Esophagus muscularis mucosa (tissue), 4 donors: ENCODE measurements around the gene ZNF3. TPM values are rescaled to one million over a fixed set of nuclear protein-coding genes. Genes with fewer than 3 reads are reported as not detected.

Experiments used
- DNase-seq: peaks from one replicate; pipeline ENCODE4 v3.0.0-alpha.2; 2017; ENCODE audit errors: extremely low spot score
- H3K27ac ChIP-seq, 4 donors: fragments of 200-600 bp; sonication (generic); replicated peaks in 1 of 4; 1 replicate in 3 of 4; 2 replicates in 1 of 4; pipeline ENCODE4 v1.5.1; 2016 to 2019; ENCODE audit warnings: mild to moderate bottlenecking in 1 of 4
- H3K27me3 ChIP-seq, 4 donors: fragments of 200-600 bp; sonication (generic); one replicate each; pipeline versions ENCODE4 v1.5.1 to v1.6.0; 2016 to 2019
- H3K36me3 ChIP-seq, 4 donors: fragments of 200-600 bp; sonication (generic); one replicate each; pipeline ENCODE4 v1.5.1; 2016 to 2019
- H3K4me1 ChIP-seq, 4 donors: fragments of 200-600 bp; sonication (generic); one replicate each; pipeline ENCODE4 v1.5.1; 2016 to 2019
- H3K4me3 ChIP-seq, 4 donors: fragments of 200-600 bp; sonication (generic); 1 replicate in 2 of 4; 2 replicates in 2 of 4; pipeline ENCODE4 v1.5.1; 2016 to 2019; ENCODE audit warnings: mild to moderate bottlenecking in 4 of 4, moderate library complexity in 1 of 4
- H3K9me3 ChIP-seq, 4 donors: fragments of 200-600 bp; sonication (generic); 1 replicate in 3 of 4; 2 replicates in 1 of 4; pipeline ENCODE4 v1.5.1; 2016 to 2019
- EP300 ChIP-seq: sonication (generic); formaldehyde crosslinking; IDR thresholded peaks from one replicate; pipeline ENCODE4 v1.6.1; 2017; ENCODE audit warnings: antibody characterized with exemption
- POLR2A ChIP-seq: fragments of 450-650 bp; IDR thresholded peaks from one replicate; pipeline ENCODE4 v1.6.1; 2017; ENCODE audit warnings: antibody characterized with exemption, moderate library complexity, mild to moderate bottlenecking, low read depth
- POLR2AphosphoS5 ChIP-seq, 2 donors: sonication (generic); formaldehyde crosslinking; IDR thresholded peaks; one replicate each; pipeline ENCODE4 v1.6.1; 2017; ENCODE audit warnings: antibody characterized with exemption in 2 of 2
- WGBS: methylation state at CpG from one replicate; pipeline ENCODE4 v1.1.5; 2018; 5-methylcytosine and 5-hydroxymethylcytosine counted together
- intact Hi-C: fragments of 100-400 bp; cut with DNase I; formaldehyde crosslinking; loops from one replicate; pipeline ENCODE4 v1.15.1; 2023
- total RNA-seq, 4 donors: library from RNA; depleted of rRNA; stranded (reverse); fragments of >200 nt; gene quantifications; one replicate each; pipeline versions ENCODE4 v1.1.0 to v1.2.1, GENCODE V29; 2016
- TF ChIP-seq, protein P1 (sequence below), 3 experiments: fragments of 200-600 bp in 2 of 3; fragments of 450-650 bp in 1 of 3; sonication (generic) in 2 of 3; IDR thresholded peaks; one replicate each; pipeline ENCODE4 v1.5.1; 2017 to 2019; ENCODE audit warnings: antibody characterized with exemption in 3 of 3, mild to moderate bottlenecking in 2 of 3, moderate library complexity in 1 of 3

Gene ZNF3
- total RNA-seq, 4 donors from 2014 or later: 15.6 to 25.3 (median 20.7) TPM

GRCh38 chr7:100061518-100062193 lies 19.9 kb downstream of the ZNF3 start:
- Histone ChIP-seq H3K9me3 (no peaks in the 10 kb centered on the region), H3K4me1 (peaks cover 14 to 17% (median 15%) of the 10 kb centered on the region in 4 donors), H3K27ac (no peak overlapping the region), H3K4me3 (no peak overlapping the region), H3K27me3 (no peaks in the 10 kb centered on the region), H3K36me3 (peaks cover 48 to 85% (median 82%) of the 10 kb centered on the region in 4 donors)
- TF ChIP-seq POLR2AphosphoS5 (IDR thresholded peaks at IDR 0.05) (no peak), POLR2A (no peak), EP300 (no peak)
- TF ChIP-seq, protein P1, sequence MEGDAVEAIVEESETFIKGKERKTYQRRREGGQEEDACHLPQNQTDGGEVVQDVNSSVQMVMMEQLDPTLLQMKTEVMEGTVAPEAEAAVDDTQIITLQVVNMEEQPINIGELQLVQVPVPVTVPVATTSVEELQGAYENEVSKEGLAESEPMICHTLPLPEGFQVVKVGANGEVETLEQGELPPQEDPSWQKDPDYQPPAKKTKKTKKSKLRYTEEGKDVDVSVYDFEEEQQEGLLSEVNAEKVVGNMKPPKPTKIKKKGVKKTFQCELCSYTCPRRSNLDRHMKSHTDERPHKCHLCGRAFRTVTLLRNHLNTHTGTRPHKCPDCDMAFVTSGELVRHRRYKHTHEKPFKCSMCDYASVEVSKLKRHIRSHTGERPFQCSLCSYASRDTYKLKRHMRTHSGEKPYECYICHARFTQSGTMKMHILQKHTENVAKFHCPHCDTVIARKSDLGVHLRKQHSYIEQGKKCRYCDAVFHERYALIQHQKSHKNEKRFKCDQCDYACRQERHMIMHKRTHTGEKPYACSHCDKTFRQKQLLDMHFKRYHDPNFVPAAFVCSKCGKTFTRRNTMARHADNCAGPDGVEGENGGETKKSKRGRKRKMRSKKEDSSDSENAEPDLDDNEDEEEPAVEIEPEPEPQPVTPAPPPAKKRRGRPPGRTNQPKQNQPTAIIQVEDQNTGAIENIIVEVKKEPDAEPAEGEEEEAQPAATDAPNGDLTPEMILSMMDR (IDR thresholded peaks at IDR 0.05): no peak
- WGBS: 89% methylated on average over 11 of the region's 11 CpGs
- intact Hi-C loops: no loop called here
- DNase-seq: no peak

DNA sequence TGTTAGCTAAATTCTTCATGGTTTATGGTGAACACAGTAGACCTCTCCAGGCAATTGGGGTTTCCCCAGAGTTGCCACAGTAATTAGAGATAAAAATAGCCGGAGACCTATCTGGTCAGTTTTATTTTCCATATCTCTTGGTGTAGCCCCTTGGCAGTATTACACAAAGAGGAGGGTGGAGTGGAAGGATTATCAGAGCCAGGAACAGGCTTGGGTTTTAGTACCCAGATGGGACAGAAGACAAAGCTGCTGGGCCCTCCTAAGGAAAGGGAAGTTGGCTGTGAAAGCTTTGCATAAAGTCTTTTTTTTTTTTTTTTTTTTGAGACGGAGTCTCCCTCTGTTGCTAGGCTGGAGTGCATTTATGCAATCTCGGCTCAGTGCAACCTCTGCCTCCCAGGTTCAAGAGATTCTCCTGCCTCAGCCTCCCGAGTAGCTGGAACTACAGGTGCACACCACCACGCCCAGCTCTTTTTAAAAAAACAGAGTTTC lies 22.2 kb downstream of the ZNF3 start:
- intact Hi-C loops: no loop called here
- TF ChIP-seq, protein P1 (IDR thresholded peaks at IDR 0.05): no peak
- TF ChIP-seq POLR2AphosphoS5 (IDR thresholded peaks at IDR 0.05) (no peak), EP300 (no peak)
- no peaks in the 10 kb centered on the region for H3K27me3 ChIP-seq
- H3K27ac ChIP-seq: no peak overlapping the region
- H3K4me3 ChIP-seq: no peak overlapping the region
- no peaks in the 10 kb centered on the region for H3K9me3 ChIP-seq
- no peaks in the 10 kb centered on the region for H3K4me1 ChIP-seq
- H3K36me3 ChIP-seq: peaks cover 44 to 85% (median 75%) of the 10 kb centered on the region in 4 donors
- DNase-seq: no peak
- WGBS: 84% methylated on average over 5 of the region's 5 CpGs

DNA sequence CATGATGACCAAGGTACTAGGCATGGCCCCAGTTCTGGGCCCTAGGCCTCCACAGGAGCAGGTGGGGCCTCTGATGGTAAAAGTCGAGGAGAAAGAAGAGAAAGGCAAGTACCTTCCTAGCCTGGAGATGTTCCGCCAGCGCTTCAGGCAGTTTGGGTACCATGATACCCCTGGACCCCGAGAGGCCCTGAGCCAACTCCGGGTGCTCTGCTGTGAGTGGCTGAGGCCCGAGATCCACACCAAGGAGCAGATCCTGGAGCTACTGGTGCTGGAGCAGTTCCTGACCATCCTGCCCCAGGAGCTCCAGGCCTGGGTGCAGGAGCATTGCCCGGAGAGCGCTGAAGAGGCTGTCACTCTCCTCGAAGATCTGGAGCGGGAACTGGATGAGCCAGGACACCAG lies 24.5 kb downstream of the ZNF3 start:
- H3K9me3 ChIP-seq: no peaks in the 10 kb centered on the region
- peaks cover 31 to 70% (median 53%) of the 10 kb centered on the region in 4 donors for H3K36me3 ChIP-seq
- intact Hi-C loops: no loop called here
- peaks cover 0 to 17% (median 6%) of the 10 kb centered on the region in 4 donors for H3K4me1 ChIP-seq
- no peak for TF ChIP-seq POLR2AphosphoS5 (IDR thresholded peaks at IDR 0.05)
- TF ChIP-seq, protein P1 (IDR thresholded peaks at IDR 0.05): no peak
- TF ChIP-seq EP300: no peak
- no peak for TF ChIP-seq POLR2A
- DNase-seq: no peak
- H3K27ac ChIP-seq: no peak overlapping the region
- H3K27me3 ChIP-seq: no peaks in the 10 kb centered on the region
- H3K4me3 ChIP-seq: no peak overlapping the region
- WGBS: 93% methylated on average over 10 of the region's 10 CpGs

- WGBS: 55% methylated on average over 3 of the region's 3 CpGs
- H3K4me1 ChIP-seq: peaks cover 6 to 40% (median 28%) of the 10 kb centered on the region in 4 donors
- intact Hi-C loops: loop anchor here (5.0 kb wide), 1 partner anchor 36 kb away; the partner anchor contains the start of gene ZKSCAN1
- no peaks in the 10 kb centered on the region for H3K27me3 ChIP-seq
- no peak overlapping the region for H3K27ac ChIP-seq
- DNase-seq: no peak
- no peaks in the 10 kb centered on the region for H3K9me3 ChIP-seq
- TF ChIP-seq, protein P1 (IDR thresholded peaks at IDR 0.05): peak in 2 of 3 experiments; percentile 14 to 31
- no peak for TF ChIP-seq POLR2A
- peaks cover 14 to 33% (median 17%) of the 10 kb centered on the region in 4 donors for H3K36me3 ChIP-seq
- no peak overlapping the region for H3K4me3 ChIP-seq
Observed at GRCh38 chr7:100053215-100053614, 28.3 kb downstream of the ZNF3 start.
